Adipose tissue (tissue), 3 donors: Measurements from ENCODE around the gene MMP11. TPM values are rescaled to one million over a fixed set of nuclear protein-coding genes. Genes with fewer than 3 reads are reported as not detected.
"Not testable (repeated sequence)": the region's sequence is repeated elsewhere in the genome, so short reads cannot be mapped to it uniquely, and the experiment has no call there.

ENCODE experiments used
- H3K27ac ChIP-seq: one replicate; pipeline ENCODE4 v1.5.1; 2013; ENCODE audit warnings: low read depth, low read length
- WGBS, 3 donors: extraction: QIAGEN DNeasy Blood & Tissue Kit; methylation state at CpG; one replicate each; pipeline ENCODE4 v1.1.7; 2013; 5-methylcytosine and 5-hydroxymethylcytosine counted together
- polyA plus RNA-seq, 3 donors: library from polyadenylated mRNA; stranded (reverse); fragments of 200-250 nt; gene quantifications; one replicate each; pipeline ENCODE4 v1.2.3, GENCODE V29; 2013
- donor health status: healthy with polysubstance abuse.
- donor health status: Bipolar disorder and iron deficiency.
- donor health status: healthy.

Gene MMP11
- 1 to 10 TPM in 2 of 3 donors, under 1 TPM in 1; 0.66 to 1.9 (median 1.6) TPM for polyA plus RNA-seq

- WGBS, 3 donors: 7 to 8% (median 7%) methylated on average over 59 to 79 of the region's 79 CpGs
- H3K27ac ChIP-seq: no peak within 1 kb of the TSS
Measured at GRCh38 chr22:23772649-23773473, at the start of gene MMP11. TSS of gene MMP11 (plus strand) at chr22:23772849. CDS start at chr22:23772871, 22 bp downstream.

GRCh38 chr22:23728108-23728507, 44.5 kb upstream of the MMP11 start:
- H3K27ac ChIP-seq: not testable (repeated sequence)
- 80 to 91% (median 82%) methylated on average over 4 of the region's 4 CpGs for WGBS, 3 donors

- H3K27ac ChIP-seq: no peak overlapping the region
Measured at GRCh38 chr22:23737696-23738095, 35.0 kb upstream of the MMP11 start.

- WGBS, 3 donors: 59 to 70% (median 65%) methylated on average over 7 of the region's 7 CpGs
- no peak overlapping the region for H3K27ac ChIP-seq
Measured at GRCh38 chr22:23742505-23743264, 30.0 kb upstream of the MMP11 start.

GRCh38 chr22:23743303-23743705, 29.3 kb upstream of the MMP11 start:
- WGBS, 3 donors: 36 to 75% (median 67%) methylated on average over 2 of the region's 2 CpGs
- no peak overlapping the region for H3K27ac ChIP-seq

- no peak overlapping the region for H3K27ac ChIP-seq
- WGBS, 3 donors: 93 to 98% (median 97%) methylated on average over 13 of the region's 13 CpGs
Measured at GRCh38 chr22:23744001-23744400, 28.6 kb upstream of the MMP11 start.

GRCh38 chr22:23744485-23744884, 28.2 kb upstream of the MMP11 start:
- 96 to 98% (median 96%) methylated on average over 14 of the region's 14 CpGs for WGBS, 3 donors
- H3K27ac ChIP-seq: no peak overlapping the region

- 23 to 70% (median 68%) methylated on average over 6 of the region's 6 CpGs for WGBS, 3 donors
- H3K27ac ChIP-seq: no peak overlapping the region
Measured at GRCh38 chr22:23745791-23746190, 26.9 kb upstream of the MMP11 start.

- WGBS, 3 donors: 41 to 47% (median 45%) methylated on average over 12 of the region's 12 CpGs
- H3K27ac ChIP-seq: no peak overlapping the region
Measured at GRCh38 chr22:23749841-23750301, 22.8 kb upstream of the MMP11 start.

GRCh38 chr22:23750367-23750713, 22.3 kb upstream of the MMP11 start:
- WGBS, 3 donors: 10 to 28% (median 25%) methylated on average over 5 of the region's 5 CpGs
- H3K27ac ChIP-seq: no peak overlapping the region

GRCh38 chr22:23750714-23751440, 21.8 kb upstream of the MMP11 start, which contains the start of gene ZNF70:
TSS of gene ZNF70 (minus strand) at chr22:23751112. CDS start at chr22:23745140, 5,972 bp downstream.
- WGBS, 3 donors: 0 to 1% (median 1%) methylated on average over 38 to 76 of the region's 78 CpGs
- peak within 1 kb of the TSS; percentile 28 for H3K27ac ChIP-seq

GRCh38 chr22:23751441-23751996, 21.1 kb upstream of the MMP11 start:
- WGBS, 3 donors: 11 to 32% (median 21%) methylated on average over 22 of the region's 22 CpGs
- peak overlapping the region; percentile 28 for H3K27ac ChIP-seq

GRCh38 chr22:23752090-23752691, 20.5 kb upstream of the MMP11 start:
- no peak overlapping the region for H3K27ac ChIP-seq
- 68 to 78% (median 76%) methylated on average over 9 of the region's 9 CpGs for WGBS, 3 donors

- WGBS, 3 donors: 92 to 94% (median 94%) methylated on average over 16 of the region's 16 CpGs
- no peak overlapping the region for H3K27ac ChIP-seq
Measured at GRCh38 chr22:23752750-23753149, 19.9 kb upstream of the MMP11 start.

GRCh38 chr22:23753385-23753784, 19.3 kb upstream of the MMP11 start:
- H3K27ac ChIP-seq: no peak overlapping the region
- WGBS, 3 donors: 64 to 73% (median 66%) methylated on average over 2 of the region's 2 CpGs

GRCh38 chr22:23754220-23754919, 18.3 kb upstream of the MMP11 start, which contains the start of gene VPREB3:
TSS of gene VPREB3 (minus strand) at chr22:23754425. CDS start at chr22:23754363, 62 bp downstream.
- WGBS, 3 donors: 83 to 84% (median 84%) methylated on average over 14 of the region's 14 CpGs

GRCh38 chr22:23754980-23755636, 17.5 kb upstream of the MMP11 start:
- H3K27ac ChIP-seq: no peak overlapping the region
- WGBS, 3 donors: 72 to 78% (median 76%) methylated on average over 6 of the region's 6 CpGs

More at GRCh38 chr22:23754220-23754919, 18.3 kb upstream of the MMP11 start, which contains the start of gene VPREB3:
- no peak within 1 kb of the TSS for H3K27ac ChIP-seq
